ENCODE measurements around the gene MRPL36. TPM values are rescaled to one million over a fixed set of nuclear protein-coding genes. Genes with fewer than 3 reads are reported as not detected.

MRPL36 gene
- total and polyA plus RNA-seq, 2 donors (not counting 3 experiments of a cell fraction or from before 2014, with no cell fraction given): 70.3 to 72.7 TPM

DNA sequence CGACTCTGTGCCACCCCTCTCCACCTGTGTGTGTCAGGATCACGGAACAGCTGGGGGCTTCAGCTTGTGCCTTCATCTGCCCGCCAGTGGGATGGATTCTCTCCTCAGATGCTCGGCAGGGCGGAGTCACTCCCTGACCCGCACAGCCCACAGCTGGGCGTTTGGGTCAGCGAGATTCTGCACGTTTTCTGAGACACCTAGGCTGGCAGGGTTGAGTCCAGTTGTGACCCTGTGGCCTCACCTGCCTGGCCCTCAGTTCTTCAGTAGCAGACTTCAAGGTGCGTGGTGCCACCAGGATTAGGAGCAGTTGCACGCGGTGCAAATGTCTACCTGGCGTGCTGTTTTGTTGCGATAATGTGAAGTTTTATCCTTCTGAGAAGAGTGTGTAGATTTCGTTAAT is 6.6 kb upstream of the MRPL36 start:
- Histone ChIP-seq H3K4me1 (ENCODE audit: control insufficient read depth, extremely low read depth, insufficient read depth, low read length) (peaks cover 7% of the 10 kb centered on the region), H3K9me3 (replicated peaks; ENCODE audit: control insufficient read depth, insufficient read depth, low read length) (no peaks in the 10 kb centered on the region), H3K27ac (ENCODE audit: insufficient read depth, low read depth, low read length) (no peak overlapping the region), H3K9me1 (replicated peaks; ENCODE audit: control insufficient read depth, extremely low read depth, insufficient read depth, low read length) (no peaks in the 10 kb centered on the region), H3K4me2 (ENCODE audit: insufficient read depth, low read length) (no peak overlapping the region), H3K79me2 (ENCODE audit: control insufficient read depth, insufficient read depth, low read length) (peaks cover 85% of the 10 kb centered on the region), H3K9ac (replicated peaks; ENCODE audit: extremely low read depth, insufficient read depth, low read length) (no peak overlapping the region), H2AFZ (ENCODE audit: low read depth, low read length) (no peak overlapping the region), H3K36me3 (ENCODE audit: control insufficient read depth in 2 of 2, extremely low read depth in 1 of 2, insufficient read depth in 2 of 2, low read length in 2 of 2) (peaks cover 7 to 46% of the 10 kb centered on the region in 2 experiments), H3K27me3 (ENCODE audit: control insufficient read depth in 2 of 2, insufficient read depth in 2 of 2, low read length in 2 of 2) (no peaks in the 10 kb centered on the region), H3K4me3 (replicated peaks in 1 of 3; ENCODE audit: insufficient read depth in 1 of 3, low read depth in 1 of 3, low read length in 3 of 3) (no peak overlapping the region), H4K20me1 (replicated peaks; ENCODE audit: control insufficient read depth, extremely low read depth, insufficient read depth, low read length) (no peaks in the 10 kb centered on the region)
- FAIRE-seq: no peak
- BruUV-seq (replicated peaks): no TSS peak
- CTCF ChIA-PET: no interaction called here
- POLR2A ChIA-PET: no interaction called here
- intact Hi-C loops (cut with micrococcal nuclease): no loop called here
- dilution Hi-C loops (cut with MboI; ENCODE audit: extremely low pct_ligation_motif_present, low sequenced_read_pairs): no loop called here
- DNase-seq (ENCODE audit: low read depth, low spot score): no peak
- TF ChIP-seq JUN (IDR thresholded peaks at IDR 0.05; ENCODE audit: borderline replicate concordance, insufficient read depth, insufficient read length, low read depth) (no peak), GATA2 (IDR thresholded peaks at IDR 0.05; ENCODE audit: insufficient read depth, insufficient read length, low read depth, low read length) (no peak), EZH2 (IDR thresholded peaks at IDR 0.05; ENCODE audit: borderline replicate concordance, low read depth, low read length, severe bottlenecking) (no peak), POLR2A (IDR thresholded peaks at IDR 0.05; ENCODE audit: low read depth, low read length) (no peak)

DNA sequence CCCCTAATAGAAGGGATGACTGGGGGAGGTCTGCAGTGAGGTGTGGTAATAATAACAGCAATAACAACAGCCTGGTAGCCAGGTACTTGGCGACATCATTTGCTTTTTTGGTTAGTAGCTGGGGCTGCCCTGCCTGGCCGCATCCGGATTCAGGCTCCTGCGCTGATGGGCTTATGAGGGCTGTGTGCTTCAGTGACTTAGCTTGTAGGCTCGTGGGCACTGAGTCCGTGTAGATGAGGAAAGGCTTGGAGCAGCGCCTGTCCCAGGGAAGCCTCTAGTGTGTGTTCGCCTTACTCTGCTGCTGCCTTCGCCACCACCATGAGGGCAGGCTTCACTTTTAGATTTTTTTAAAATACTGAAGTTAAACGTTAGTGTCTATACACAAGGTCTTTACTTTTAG is 6.1 kb upstream of the MRPL36 start:
- POLR2A ChIA-PET: no interaction called here
- Histone ChIP-seq H3K27me3 (ENCODE audit: control insufficient read depth in 2 of 2, insufficient read depth in 2 of 2, low read length in 2 of 2) (no peaks in the 10 kb centered on the region), H3K79me2 (ENCODE audit: control insufficient read depth, insufficient read depth, low read length) (peaks cover 85% of the 10 kb centered on the region), H3K9me1 (replicated peaks; ENCODE audit: control insufficient read depth, extremely low read depth, insufficient read depth, low read length) (no peaks in the 10 kb centered on the region), H3K27ac (ENCODE audit: insufficient read depth, low read depth, low read length) (no peak overlapping the region), H3K4me3 (replicated peaks in 1 of 3; ENCODE audit: insufficient read depth in 1 of 3, low read depth in 1 of 3, low read length in 3 of 3) (no peak overlapping the region), H3K4me2 (ENCODE audit: insufficient read depth, low read length) (no peak overlapping the region), H3K9me3 (replicated peaks; ENCODE audit: control insufficient read depth, insufficient read depth, low read length) (no peaks in the 10 kb centered on the region), H3K4me1 (ENCODE audit: control insufficient read depth, extremely low read depth, insufficient read depth, low read length) (peaks cover 9% of the 10 kb centered on the region), H4K20me1 (replicated peaks; ENCODE audit: control insufficient read depth, extremely low read depth, insufficient read depth, low read length) (no peaks in the 10 kb centered on the region), H2AFZ (ENCODE audit: low read depth, low read length) (no peak overlapping the region), H3K9ac (replicated peaks; ENCODE audit: extremely low read depth, insufficient read depth, low read length) (no peak overlapping the region), H3K36me3 (ENCODE audit: control insufficient read depth in 2 of 2, extremely low read depth in 1 of 2, insufficient read depth in 2 of 2, low read length in 2 of 2) (peaks cover 7 to 46% of the 10 kb centered on the region in 2 experiments)
- no TSS peak for BruUV-seq (replicated peaks)
- FAIRE-seq (no peak), DNase-seq (ENCODE audit: low read depth, low spot score) (no peak)
- dilution Hi-C loops (cut with MboI; ENCODE audit: extremely low pct_ligation_motif_present, low sequenced_read_pairs) (no loop called here), intact Hi-C loops (cut with micrococcal nuclease) (no loop called here)
- CTCF ChIA-PET: no interaction called here
- TF ChIP-seq GATA2 (IDR thresholded peaks at IDR 0.05; ENCODE audit: insufficient read depth, insufficient read length, low read depth, low read length) (no peak), POLR2A (IDR thresholded peaks at IDR 0.05; ENCODE audit: low read depth, low read length) (no peak), EZH2 (IDR thresholded peaks at IDR 0.05; ENCODE audit: borderline replicate concordance, low read depth, low read length, severe bottlenecking) (no peak)

Data from endothelial cell of umbilical vein (primary cell).